Skeletal muscle tissue (tissue), 1 donor: ENCODE measurements around the gene DBI. TPM values are rescaled to one million over a fixed set of nuclear protein-coding genes. Genes with fewer than 3 reads are reported as not detected.

Source experiments
- total RNA-seq: library from RNA; depleted of rRNA; stranded (reverse); fragments of >200 nt; gene quantifications from one replicate; pipeline ENCODE4 v1.2.3, GENCODE V29; 2014

DBI gene
- total RNA-seq, 1 donor from 2014 or later = 76.7 TPM

Other genes starting within 250 kb of the DBI start
- not detected for gene C1QL2, start 208.2 kb upstream of the DBI start, total RNA-seq
- gene STEAP3, start 143.1 kb upstream of the DBI start, total RNA-seq = 8.9 TPM
- gene C2orf76, start 143 bp upstream of the DBI start, total RNA-seq = 10.4 TPM
- 2.1 TPM for gene TMEM37, start 64.9 kb downstream of the DBI start, total RNA-seq
- gene SCTR, start 157.5 kb downstream of the DBI start, total RNA-seq = not detected
- gene CFAP221, start 177.5 kb downstream of the DBI start, total RNA-seq = 1.0 TPM